KMS-11 (cell line): ENCODE measurements around the gene PLB1.

Experiments used
- H2AFZ ChIP-seq: fragments of 200-600 bp; sonication (generic); 2 replicates; pipeline ENCODE4 v1.6.1; 2016; ENCODE audit warnings: antibody characterized with exemption, mixed run types, low read depth
- H3K27ac ChIP-seq: fragments of 200-600 bp; sonication (generic); 2 replicates; pipeline ENCODE4 v1.6.1; 2016; ENCODE audit warnings: mild to moderate bottlenecking, mixed run types
- H3K27me3 ChIP-seq: fragments of 200-600 bp; sonication (generic); 2 replicates; pipeline ENCODE4 v1.6.1; 2017; ENCODE audit warnings: mild to moderate bottlenecking, low read depth, mixed run types, moderate library complexity; ENCODE audit not compliant: insufficient read depth
- H3K36me3 ChIP-seq: fragments of 200-600 bp; sonication (generic); 2 replicates; pipeline ENCODE4 v1.6.1; 2017; ENCODE audit warnings: mild to moderate bottlenecking, mixed run types; ENCODE audit not compliant: insufficient read depth
- H3K4me1 ChIP-seq: fragments of 200-600 bp; sonication (generic); 2 replicates; pipeline ENCODE4 v1.6.1; 2016; ENCODE audit warnings: mild to moderate bottlenecking, low read depth, mixed run types; ENCODE audit not compliant: poor library complexity, severe bottlenecking
- H3K4me2 ChIP-seq: fragments of 200-600 bp; sonication (generic); 2 replicates; pipeline ENCODE4 v1.7.0; 2016; ENCODE audit warnings: mild to moderate bottlenecking, mixed run types
- H3K4me3 ChIP-seq: fragments of 200-600 bp; sonication (generic); IDR thresholded peaks from 2 replicates; pipeline ENCODE4 v1.6.1; 2017; ENCODE audit warnings: low read depth, low read length, mixed read lengths; ENCODE audit not compliant: insufficient read depth
- H3K79me2 ChIP-seq: fragments of 200-600 bp; sonication (generic); 2 replicates; pipeline ENCODE4 v1.6.1; 2016; ENCODE audit warnings: low read depth, mixed run types; ENCODE audit not compliant: insufficient read depth
- H3K9ac ChIP-seq: fragments of 200-600 bp; sonication (generic); 2 replicates; pipeline ENCODE4 v1.6.1; 2016; ENCODE audit warnings: mild to moderate bottlenecking, mixed run types
- H4K20me1 ChIP-seq: fragments of 200-600 bp; sonication (generic); 2 replicates; pipeline ENCODE4 v1.6.1; 2016; ENCODE audit warnings: mild to moderate bottlenecking, mixed run types; ENCODE audit not compliant: insufficient read depth
- CTCF ChIP-seq: fragments of 200-600 bp; sonication (generic); conservative IDR thresholded peaks from 2 replicates; pipeline ENCODE4 v1.6.1; 2017; ENCODE audit warnings: low read depth, mild to moderate bottlenecking, antibody characterized with exemption, low read length, moderate library complexity, mixed read lengths

The PLB1 gene

GRCh38 chr2:28511871-28512606, 16.2 kb downstream of the PLB1 start:
- no peak overlapping the region for H3K27ac ChIP-seq
- no peaks in the 10 kb centered on the region for H3K79me2 ChIP-seq
- H3K4me2 ChIP-seq, result no peak overlapping the region
- H4K20me1 ChIP-seq, result no peaks in the 10 kb centered on the region
- no peak for TF ChIP-seq CTCF
- no peak overlapping the region for H3K4me3 ChIP-seq
- no peaks in the 10 kb centered on the region for H3K4me1 ChIP-seq
- no peak overlapping the region for H2AFZ ChIP-seq
- H3K36me3 ChIP-seq, result no peaks in the 10 kb centered on the region
- no peak overlapping the region for H3K9ac ChIP-seq
- no peaks in the 10 kb centered on the region for H3K27me3 ChIP-seq

GRCh38 chr2:28512607-28512965, 16.7 kb downstream of the PLB1 start:
- no peak overlapping the region for H3K9ac ChIP-seq
- H3K36me3 ChIP-seq, result no peaks in the 10 kb centered on the region
- no peaks in the 10 kb centered on the region for H3K4me1 ChIP-seq
- no peak overlapping the region for H3K4me2 ChIP-seq
- no peaks in the 10 kb centered on the region for H3K27me3 ChIP-seq
- H3K27ac ChIP-seq, result no peak overlapping the region
- H3K79me2 ChIP-seq, result no peaks in the 10 kb centered on the region
- H3K4me3 ChIP-seq, result no peak overlapping the region
- no peak overlapping the region for H2AFZ ChIP-seq
- no peaks in the 10 kb centered on the region for H4K20me1 ChIP-seq
- TF ChIP-seq CTCF, result no peak

- no peaks in the 10 kb centered on the region for H3K36me3 ChIP-seq
- no peaks in the 10 kb centered on the region for H4K20me1 ChIP-seq
- no peaks in the 10 kb centered on the region for H3K4me1 ChIP-seq
- no peak overlapping the region for H3K9ac ChIP-seq
- TF ChIP-seq CTCF, result no peak
- no peak overlapping the region for H3K27ac ChIP-seq
- H2AFZ ChIP-seq, result no peak overlapping the region
- H3K4me3 ChIP-seq, result no peak overlapping the region
- H3K27me3 ChIP-seq, result no peaks in the 10 kb centered on the region
- no peaks in the 10 kb centered on the region for H3K79me2 ChIP-seq
- no peak overlapping the region for H3K4me2 ChIP-seq
These were observed 17.2 kb downstream of the PLB1 start for GRCh38 chr2:28513097-28513496.

- no peak overlapping the region for H2AFZ ChIP-seq
- no peaks in the 10 kb centered on the region for H3K79me2 ChIP-seq
- no peaks in the 10 kb centered on the region for H3K36me3 ChIP-seq
- H3K4me2 ChIP-seq, result no peak overlapping the region
- TF ChIP-seq CTCF, result no peak
- H3K4me1 ChIP-seq, result no peaks in the 10 kb centered on the region
- H3K4me3 ChIP-seq, result no peak overlapping the region
- no peak overlapping the region for H3K27ac ChIP-seq
- H3K27me3 ChIP-seq, result no peaks in the 10 kb centered on the region
- H3K9ac ChIP-seq, result no peak overlapping the region
- no peaks in the 10 kb centered on the region for H4K20me1 ChIP-seq
These were observed 19.4 kb downstream of the PLB1 start for GRCh38 chr2:28515176-28515751.
